Right atrium auricular region (tissue), 2 donors: ENCODE results near the gene ARMCX4. TPM values are rescaled to one million over a fixed set of nuclear protein-coding genes. Genes with fewer than 3 reads are reported as not detected.

ENCODE experiments used
- DNase-seq: peaks from one replicate; pipeline ENCODE4 v3.0.0-alpha.2; 2019; ENCODE audit warnings: low spot score
- H3K27ac ChIP-seq, 2 donors: fragments of 200-600 bp; sonication (generic); 1 replicate in 1 of 2; 2 replicates in 1 of 2; pipeline ENCODE4 v1.5.1; 2016 to 2019
- H3K27me3 ChIP-seq, 2 donors: fragments of 200-600 bp; sonication (generic); one replicate each; pipeline versions ENCODE4 v1.5.1 to v1.6.0; 2017 to 2019
- H3K36me3 ChIP-seq: fragments of 200-600 bp; sonication (generic); one replicate; pipeline ENCODE4 v1.5.1; 2016
- H3K4me1 ChIP-seq, 2 donors: fragments of 200-600 bp; sonication (generic); one replicate each; pipeline versions ENCODE4 v1.5.1 to v1.6.0; 2017 to 2019
- H3K4me3 ChIP-seq, 2 donors: fragments of 200-600 bp; sonication (generic); 1 replicate in 1 of 2; 2 replicates in 1 of 2; pipeline ENCODE4 v1.5.1; 2017 to 2019; ENCODE audit warnings: mild to moderate bottlenecking in 1 of 2, moderate library complexity in 1 of 2
- H3K9me3 ChIP-seq, 2 donors: fragments of 200-600 bp; sonication (generic); one replicate each; pipeline ENCODE4 v1.5.1; 2019
- CTCF ChIP-seq, 2 donors: fragments of 200-600 bp; sonication (generic); IDR thresholded peaks; one replicate each; pipeline ENCODE4 v1.5.1; 2019; ENCODE audit warnings: antibody characterized with exemption in 2 of 2
- total RNA-seq, 2 donors: library from RNA; depleted of rRNA; stranded (reverse); fragments of >200 nt; gene quantifications; one replicate each; pipeline ENCODE4 v1.1.0, GENCODE V29; 2016

The ARMCX4 gene
- total RNA-seq, 2 donors from 2014 or later: 5.9 to 9.5 TPM

GRCh38 chrX:101460669-101461068 lies 24.6 kb upstream of the ARMCX4 start:
- no peak for DNase-seq
- Histone ChIP-seq H3K9me3 (no peaks in the 10 kb centered on the region), H3K27ac (no peak overlapping the region), H3K4me1 (no peaks in the 10 kb centered on the region), H3K27me3 (no peaks in the 10 kb centered on the region), H3K4me3 (no peak overlapping the region), H3K36me3 (no peaks in the 10 kb centered on the region)
- no peak for TF ChIP-seq CTCF (IDR thresholded peaks at IDR 0.05)

- Histone ChIP-seq H3K36me3 (no peaks in the 10 kb centered on the region), H3K4me1 (no peaks in the 10 kb centered on the region), H3K27ac (no peak overlapping the region), H3K4me3 (no peak overlapping the region), H3K9me3 (no peaks in the 10 kb centered on the region), H3K27me3 (no peaks in the 10 kb centered on the region)
- DNase-seq: no peak
- peak in 1 of 2 donors; percentile 20 for TF ChIP-seq CTCF (IDR thresholded peaks at IDR 0.05)
Observed at GRCh38 chrX:101462892-101463291, 22.4 kb upstream of the ARMCX4 start.

GRCh38 chrX:101478366-101478765 lies 6.9 kb upstream of the ARMCX4 start:
- H3K27ac ChIP-seq: no peak overlapping the region
- no peak for DNase-seq
- no peaks in the 10 kb centered on the region for H3K4me1 ChIP-seq
- H3K9me3 ChIP-seq: no peaks in the 10 kb centered on the region
- H3K27me3 ChIP-seq: no peaks in the 10 kb centered on the region
- H3K4me3 ChIP-seq: no peak overlapping the region
- no peaks in the 10 kb centered on the region for H3K36me3 ChIP-seq
- no peak for TF ChIP-seq CTCF (IDR thresholded peaks at IDR 0.05)

- no peak for DNase-seq
- no peak overlapping the region for H3K27ac ChIP-seq
- no peaks in the 10 kb centered on the region for H3K4me1 ChIP-seq
- H3K4me3 ChIP-seq: no peak overlapping the region
- H3K9me3 ChIP-seq: no peaks in the 10 kb centered on the region
- no peak for TF ChIP-seq CTCF (IDR thresholded peaks at IDR 0.05)
- H3K36me3 ChIP-seq: no peaks in the 10 kb centered on the region
- H3K27me3 ChIP-seq: no peaks in the 10 kb centered on the region
Observed at GRCh38 chrX:101482296-101482695, 3.0 kb upstream of the ARMCX4 start.

GRCh38 chrX:101483705-101484104 lies 1.6 kb upstream of the ARMCX4 start:
- Histone ChIP-seq H3K4me1 (no peaks in the 10 kb centered on the region), H3K4me3 (no peak overlapping the region), H3K27ac (no peak overlapping the region), H3K9me3 (no peaks in the 10 kb centered on the region), H3K27me3 (no peaks in the 10 kb centered on the region), H3K36me3 (no peaks in the 10 kb centered on the region)
- DNase-seq: no peak
- no peak for TF ChIP-seq CTCF (IDR thresholded peaks at IDR 0.05)

GRCh38 chrX:101484135-101484534 lies 1.1 kb upstream of the ARMCX4 start:
- no peak for TF ChIP-seq CTCF (IDR thresholded peaks at IDR 0.05)
- Histone ChIP-seq H3K27me3 (no peaks in the 10 kb centered on the region), H3K9me3 (no peaks in the 10 kb centered on the region), H3K36me3 (no peaks in the 10 kb centered on the region), H3K4me1 (no peaks in the 10 kb centered on the region), H3K27ac (no peak overlapping the region), H3K4me3 (no peak overlapping the region)
- no peak for DNase-seq
